Forelimb muscle (tissue), 1 donor: ENCODE measurements around the gene TMEM185A. TPM values are rescaled to one million over a fixed set of nuclear protein-coding genes. Genes with fewer than 3 reads are reported as not detected.
"Not testable (repeated sequence)": the region's sequence is repeated elsewhere in the genome, so short reads cannot be mapped to it uniquely, and the experiment has no call there.

Source experiments
- DNase-seq: peaks from one replicate; pipeline ENCODE4 v3.0.0-alpha.2; 2013; ENCODE audit warnings: low read depth
- polyA plus RNA-seq: library from polyadenylated mRNA; unstranded; fragments of 120-200 nt; gene quantifications from one replicate; pipeline ENCODE4 v1.2.1, GENCODE V29; 2013; ENCODE audit not compliant: insufficient read length

The TMEM185A gene
- polyA plus RNA-seq: 28.0 TPM

- DNase-seq: no peak
Measured at GRCh38 chrX:149631234-149632165, at the start of gene TMEM185A. TSS of gene TMEM185A (minus strand) at chrX:149631792. CDS start at chrX:149631580, 212 bp downstream.

- no peak for DNase-seq
Measured at GRCh38 chrX:149681182-149681581, 49.6 kb upstream of the TMEM185A start.

DNA sequence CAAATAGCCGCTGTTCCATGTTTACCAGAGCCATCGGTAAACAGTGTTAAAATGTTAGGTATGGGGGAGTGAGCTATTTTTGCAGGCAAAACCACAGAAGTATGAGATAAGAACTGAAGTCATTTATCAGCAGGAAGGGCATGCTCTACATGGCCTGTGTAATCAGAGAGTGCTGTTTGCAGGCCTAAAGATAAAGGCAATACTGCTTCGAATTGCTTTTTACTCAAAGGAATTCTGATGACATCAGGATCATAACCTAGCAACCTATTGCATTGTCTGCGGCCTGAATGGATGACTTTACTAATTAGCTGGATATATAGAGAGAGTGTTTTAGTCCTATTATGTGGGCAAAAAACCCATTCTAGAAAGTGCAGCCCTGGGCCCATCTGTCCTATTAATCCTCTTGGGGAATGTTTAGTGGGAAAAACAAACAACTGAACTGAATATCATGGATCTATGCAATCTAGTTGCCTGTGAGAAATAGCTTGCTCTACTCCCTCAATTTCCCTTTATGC lies 47.6 kb upstream of the TMEM185A start:
- DNase-seq: not testable (repeated sequence)

DNA sequence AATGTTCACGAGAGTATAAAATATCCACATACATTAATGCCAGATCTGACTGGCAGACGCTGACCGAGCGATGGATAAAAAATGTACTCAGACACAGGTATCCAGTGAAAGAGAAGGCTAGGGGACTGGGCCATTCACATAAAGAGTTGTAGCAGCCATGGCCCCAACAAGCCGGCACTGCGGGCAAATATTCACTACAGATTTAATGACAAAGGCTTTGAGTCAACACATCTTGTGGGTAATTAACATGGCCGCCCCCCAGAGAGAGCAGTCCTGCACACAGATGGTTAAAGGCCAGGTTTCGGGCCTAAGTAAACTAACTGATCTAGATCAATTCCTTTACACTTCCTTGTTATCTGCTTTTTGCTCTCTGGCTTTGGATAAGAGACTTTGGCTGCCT lies 44.0 kb upstream of the TMEM185A start:
- DNase-seq: not testable (repeated sequence)

DNA sequence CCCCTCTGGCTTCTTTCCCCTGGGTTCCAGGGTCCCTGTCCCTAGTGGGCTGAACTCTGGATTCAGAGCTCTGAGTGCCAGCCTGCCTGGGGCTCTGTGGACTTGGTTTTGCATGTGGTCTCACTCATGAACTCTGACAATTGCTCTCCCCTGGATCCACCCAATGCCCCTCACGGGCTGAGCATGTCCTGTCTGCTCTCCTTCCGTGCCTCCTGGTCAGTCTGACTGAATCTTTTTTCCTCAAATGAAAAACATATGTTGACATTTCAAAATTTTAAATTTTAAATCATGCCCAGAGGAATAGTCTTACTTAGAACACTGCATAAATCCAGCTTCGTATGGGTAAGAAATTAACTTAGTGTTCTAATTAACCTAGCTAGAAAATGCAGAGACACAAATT lies 43.5 kb upstream of the TMEM185A start:
- not testable (repeated sequence) for DNase-seq

DNA sequence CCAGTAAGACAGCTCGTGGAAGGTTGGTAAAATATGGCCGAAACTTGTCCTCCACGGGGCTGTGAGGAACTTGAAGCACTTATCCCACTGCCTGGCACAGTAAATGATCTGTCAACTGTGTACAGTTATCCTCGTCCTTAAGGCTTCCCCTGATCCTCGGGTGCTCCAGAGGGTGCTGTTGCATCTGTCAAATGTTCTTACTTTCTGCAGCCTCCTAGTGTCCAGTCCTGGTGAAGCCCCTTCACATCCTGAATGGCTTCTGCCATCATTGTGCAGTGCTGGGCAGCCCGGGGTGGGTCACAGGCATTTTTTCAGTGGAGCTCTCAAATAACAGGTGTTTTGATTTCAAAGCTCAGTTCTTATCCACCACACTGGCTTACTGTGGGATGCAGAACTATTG lies 29.0 kb upstream of the TMEM185A start:
- not testable (repeated sequence) for DNase-seq

DNA sequence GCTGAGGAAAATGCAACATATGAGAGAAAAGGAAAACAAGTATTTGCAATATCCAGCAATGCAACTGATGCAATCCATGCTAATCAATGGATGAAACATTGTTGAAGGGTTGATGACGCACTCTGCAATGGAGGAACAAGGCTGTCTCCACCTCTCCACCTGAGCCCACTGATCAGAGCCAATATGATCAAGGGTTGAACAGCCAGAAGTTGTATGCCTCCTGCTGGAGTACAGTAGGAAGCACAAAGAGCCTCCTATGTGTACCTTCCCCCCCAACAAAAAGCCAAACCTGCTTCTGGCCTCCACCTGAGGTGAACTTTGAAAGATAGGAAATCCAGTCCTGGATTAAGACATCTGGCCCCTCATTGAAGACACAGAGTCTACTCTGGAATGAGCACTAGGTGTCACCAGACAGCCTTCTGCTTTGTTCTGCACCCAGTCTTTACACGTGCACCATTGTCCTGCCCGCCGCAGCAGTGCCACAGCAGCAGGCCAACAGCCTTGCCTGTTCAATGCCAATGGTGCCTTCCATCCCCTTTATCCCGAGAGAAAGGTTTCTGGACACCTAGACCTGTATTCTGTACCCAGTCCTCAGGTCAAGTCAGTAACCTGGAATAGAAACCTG lies 24.8 kb upstream of the TMEM185A start:
- DNase-seq: not testable (repeated sequence)

DNA sequence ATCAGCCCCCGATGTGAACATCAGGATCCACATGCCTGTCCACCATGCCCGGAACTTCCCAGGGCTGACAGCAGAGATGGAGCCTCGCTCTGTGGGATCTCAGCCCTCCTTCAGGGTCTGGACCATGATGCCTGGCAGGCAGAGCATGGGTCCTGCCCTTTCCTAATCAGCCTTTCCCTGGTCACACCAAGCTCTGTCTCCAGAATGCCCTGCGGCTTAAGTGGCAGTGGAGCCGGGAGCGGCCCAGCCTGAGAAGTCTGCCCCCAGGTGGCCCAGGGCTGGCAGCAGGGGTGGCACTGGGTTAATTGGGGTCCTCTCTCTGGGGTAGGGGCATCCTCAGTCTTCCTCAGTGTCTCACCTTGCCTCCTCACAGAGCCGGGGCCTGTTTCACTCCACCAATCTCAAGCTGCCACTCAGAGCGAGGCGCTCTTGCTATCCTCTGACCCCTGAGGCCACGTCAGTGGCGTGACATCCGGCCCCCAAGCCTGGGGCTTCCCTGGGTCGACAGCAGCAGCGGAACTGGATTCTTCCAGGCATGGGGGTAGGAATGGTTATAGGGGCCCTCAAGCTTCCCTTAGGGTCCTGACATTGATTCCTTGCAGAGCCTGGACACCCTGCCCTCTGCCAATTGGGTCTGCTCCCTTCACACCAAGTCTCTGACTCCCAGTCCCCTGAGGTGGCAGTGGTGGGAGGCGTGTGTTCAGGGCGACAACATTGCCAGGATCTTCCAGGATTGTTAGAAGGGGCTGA lies 20.8 kb upstream of the TMEM185A start:
- no peak for DNase-seq

DNA sequence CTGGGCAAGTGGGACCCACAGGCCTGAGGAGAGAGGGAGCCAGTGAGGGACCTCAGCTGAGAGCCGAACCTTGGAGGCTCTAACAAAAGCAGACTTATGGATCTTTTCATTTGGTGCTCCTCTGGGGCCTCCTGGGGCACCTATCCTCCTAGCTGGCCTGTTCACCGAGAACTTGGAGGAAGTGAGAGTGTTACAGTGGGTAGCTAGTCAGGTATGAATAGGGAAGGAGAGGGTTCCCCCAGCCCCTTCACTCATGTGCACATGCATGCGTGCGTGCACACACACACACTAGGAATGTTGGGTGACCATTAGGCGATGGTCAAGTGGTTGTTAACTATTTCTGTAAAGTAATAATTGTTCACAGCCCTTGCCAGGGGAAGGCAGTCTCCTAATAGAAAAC lies 18.6 kb upstream of the TMEM185A start:
- DNase-seq: no peak

GRCh38 chrX:149648932-149649331 lies 17.3 kb upstream of the TMEM185A start:
- no peak for DNase-seq

GRCh38 chrX:149647505-149647904 lies 15.9 kb upstream of the TMEM185A start:
- no peak for DNase-seq

DNA sequence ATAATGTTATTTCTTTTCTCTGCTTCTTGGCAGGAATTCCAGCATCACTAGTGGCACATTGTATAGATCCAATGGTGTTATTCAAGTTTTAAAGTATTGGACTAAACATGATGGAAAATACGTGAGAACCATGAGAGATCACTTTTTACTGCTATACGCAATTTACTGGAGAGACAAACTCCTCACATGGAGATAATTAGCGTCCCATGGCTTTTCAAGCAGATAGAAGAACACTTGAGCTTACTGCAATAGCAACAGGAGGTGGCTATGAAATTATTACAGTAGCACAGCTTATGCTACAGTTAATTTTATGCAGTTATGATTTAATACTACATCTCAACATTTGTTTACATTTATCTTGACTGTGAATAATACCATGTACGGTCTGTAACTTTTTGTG lies 11.9 kb upstream of the TMEM185A start:
- DNase-seq: no peak

DNA sequence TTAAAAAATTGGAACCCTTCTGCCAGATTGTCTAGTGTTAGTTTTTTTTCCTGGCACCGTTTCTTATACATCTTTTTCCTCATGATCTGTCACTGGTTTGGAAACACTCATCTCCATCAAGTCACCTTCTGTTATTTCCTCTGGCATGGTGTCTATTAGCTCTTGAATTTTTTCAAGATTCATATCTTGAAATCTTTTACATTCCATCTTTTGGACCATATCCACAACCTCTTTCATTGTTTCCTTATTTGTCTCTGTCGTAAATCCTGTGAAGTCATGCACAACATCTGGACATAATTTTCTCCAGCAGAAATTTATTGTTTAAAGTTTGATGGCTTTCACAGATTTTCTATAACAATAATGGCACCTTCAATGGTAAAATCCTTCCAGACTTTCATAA lies 10.2 kb upstream of the TMEM185A start:
- DNase-seq: no peak

DNA sequence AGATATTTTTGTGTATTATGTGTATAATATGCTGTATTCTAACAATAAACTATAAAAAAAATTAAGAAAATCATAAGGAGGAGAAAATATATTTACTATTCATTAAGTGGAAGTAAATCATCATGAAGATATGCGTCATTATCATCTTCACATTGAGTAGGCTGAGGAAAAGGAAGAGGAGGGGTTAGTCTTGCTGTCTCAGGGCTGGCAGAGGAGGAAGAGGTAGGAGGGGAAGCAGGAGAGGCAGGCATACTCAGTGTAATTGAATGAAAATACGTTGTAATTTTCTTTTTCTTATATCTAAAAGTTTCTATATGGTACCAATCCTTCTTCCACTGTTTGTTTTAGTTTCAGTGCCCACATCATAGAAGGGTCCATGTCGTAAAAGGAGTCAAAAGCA lies 9.8 kb upstream of the TMEM185A start:
- DNase-seq: no peak

- no peak for DNase-seq
Measured at GRCh38 chrX:149639568-149639967, 8.0 kb upstream of the TMEM185A start.

DNA sequence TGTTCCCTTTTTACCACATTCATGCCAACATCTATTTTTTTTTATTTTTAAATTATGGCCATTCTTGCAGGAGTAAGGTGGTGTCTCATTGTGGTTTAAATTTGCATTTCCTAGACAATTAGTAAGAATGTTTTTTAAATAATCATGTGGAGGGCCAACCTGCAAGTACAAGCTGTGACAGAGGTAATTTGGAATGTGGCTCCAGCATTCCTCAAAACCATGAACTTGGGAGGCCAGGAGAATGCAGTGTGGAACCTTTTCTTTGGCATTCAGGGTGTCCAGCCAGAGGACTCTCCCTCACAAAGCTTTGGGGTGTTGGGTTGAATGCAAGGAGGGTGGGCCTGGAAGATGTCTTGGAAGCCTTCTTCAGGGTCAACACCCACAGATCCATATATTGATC lies 7.3 kb upstream of the TMEM185A start:
- DNase-seq: no peak

- DNase-seq: no peak
Measured at GRCh38 chrX:149633511-149633910, 1.9 kb upstream of the TMEM185A start.

DNA sequence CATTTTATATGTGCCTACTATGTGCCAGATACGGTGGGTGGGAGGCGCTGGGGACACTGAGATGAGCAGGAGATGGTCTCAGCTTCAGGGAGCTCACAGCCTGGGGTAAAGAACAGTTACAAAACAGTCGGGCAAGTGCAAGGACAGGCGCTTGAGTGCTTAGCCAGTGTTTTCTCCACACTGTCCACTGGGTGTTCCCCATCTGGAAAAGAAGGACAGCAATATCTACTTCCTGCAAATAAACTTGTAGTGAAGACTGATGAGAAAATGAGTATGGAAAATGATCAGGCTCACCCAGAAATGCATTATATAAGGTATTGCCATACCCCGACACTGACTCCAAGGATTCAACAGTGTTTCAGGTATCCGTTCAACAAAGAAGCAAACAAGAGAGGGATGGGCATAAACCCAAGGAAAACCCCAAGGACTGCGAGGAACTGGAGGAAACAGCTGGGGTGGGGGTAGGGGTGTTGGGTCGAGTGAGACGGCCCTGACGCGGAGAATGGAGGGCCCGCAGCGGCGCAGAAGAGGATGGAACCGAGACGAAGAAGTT lies 835 bp downstream of the TMEM185A start:
- DNase-seq: no peak

DNA sequence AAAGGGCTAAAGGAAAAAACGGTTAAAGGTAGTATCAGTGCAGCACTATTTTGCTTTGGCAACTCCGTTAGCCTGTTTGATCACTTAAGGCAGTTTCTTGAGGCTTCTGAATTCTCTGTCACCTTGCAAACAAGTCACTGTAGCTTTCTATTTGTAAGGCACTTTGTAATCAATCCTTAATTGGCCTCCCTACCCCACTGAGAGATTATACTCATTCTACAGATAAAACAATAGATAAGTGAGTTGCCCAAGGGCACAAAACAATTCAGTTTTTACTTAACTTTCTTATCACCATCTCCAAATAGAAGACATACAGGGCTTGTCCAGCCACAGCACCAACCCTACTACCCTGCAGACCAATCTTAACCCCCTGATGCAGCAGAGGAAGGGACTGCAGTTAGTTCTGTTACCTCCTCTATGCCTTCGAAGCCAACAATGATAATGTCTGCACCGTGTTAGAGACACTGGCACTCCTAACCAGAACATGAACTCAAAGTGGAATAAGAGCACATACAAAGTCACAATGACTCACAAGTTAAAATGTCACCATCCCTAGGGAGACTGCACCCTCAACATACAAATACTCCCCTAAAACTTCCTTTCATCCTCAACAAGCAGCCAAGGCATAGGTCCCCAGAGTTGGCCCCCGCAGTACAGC lies 1.7 kb downstream of the TMEM185A start:
- no peak for DNase-seq

GRCh38 chrX:149628768-149629167 lies 2.8 kb downstream of the TMEM185A start:
- no peak for DNase-seq

- DNase-seq: no peak
Measured at GRCh38 chrX:149628280-149628679, 3.3 kb downstream of the TMEM185A start.
